Measurements from ENCODE around the gene SLC7A5. TPM values are rescaled to one million over a fixed set of nuclear protein-coding genes. Genes with fewer than 3 reads are reported as not detected.

SLC7A5 gene
- total and polyA plus RNA-seq, 2 of the 13 experiments (the other 11 are each of a cell fraction or from before 2014, with no cell fraction given): 79.6 to 155 TPM

GRCh38 chr16:87850009-87851006 lies 19.0 kb downstream of the SLC7A5 start (continued):
- TF ChIP-seq, protein P1, sequence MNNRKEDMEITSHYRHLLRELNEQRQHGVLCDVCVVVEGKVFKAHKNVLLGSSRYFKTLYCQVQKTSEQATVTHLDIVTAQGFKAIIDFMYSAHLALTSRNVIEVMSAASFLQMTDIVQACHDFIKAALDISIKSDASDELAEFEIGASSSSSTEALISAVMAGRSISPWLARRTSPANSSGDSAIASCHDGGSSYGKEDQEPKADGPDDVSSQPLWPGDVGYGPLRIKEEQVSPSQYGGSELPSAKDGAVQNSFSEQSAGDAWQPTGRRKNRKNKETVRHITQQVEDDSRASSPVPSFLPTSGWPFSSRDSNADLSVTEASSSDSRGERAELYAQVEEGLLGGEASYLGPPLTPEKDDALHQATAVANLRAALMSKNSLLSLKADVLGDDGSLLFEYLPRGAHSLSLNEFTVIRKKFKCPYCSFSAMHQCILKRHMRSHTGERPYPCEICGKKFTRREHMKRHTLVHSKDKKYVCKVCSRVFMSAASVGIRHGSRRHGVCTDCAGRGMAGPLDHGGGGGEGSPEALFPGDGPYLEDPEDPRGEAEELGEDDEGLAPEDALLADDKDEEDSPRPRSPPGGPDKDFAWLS (CRISPR knock-in tag; IDR thresholded peaks at IDR 0.05; ENCODE audit: borderline replicate concordance): 0 out of 2 replicates have a peak, but pooled peaks have one; percentile 60
- TF ChIP-seq DBP (CRISPR knock-in tag; IDR thresholded peaks at IDR 0.05; ENCODE audit: not compliant biosample characterization) (no peak), ZNF335 (CRISPR knock-in tag; IDR thresholded peaks at IDR 0.05) (no peak), PCBP1 (IDR thresholded peaks at IDR 0.05; ENCODE audit: borderline replicate concordance, low read depth, low read length) (0 out of 2 replicates have a peak, but pooled peaks have one; percentile 59), KMT2A (CRISPR knock-in tag; IDR thresholded peaks at IDR 0.05) (peak; percentile 94), ZNF10 (CRISPR knock-in tag; IDR thresholded peaks at IDR 0.05; ENCODE audit: borderline replicate concordance, low read depth) (no peak), ZNF543 (CRISPR knock-in tag; IDR thresholded peaks at IDR 0.05) (peak; percentile 52; the same call in 1 of the 2 replicates), DRAP1 (CRISPR knock-in tag; IDR thresholded peaks at IDR 0.05) (peak; percentile 72; the same call in 1 of the 2 replicates), GPN1 (CRISPR knock-in tag; IDR thresholded peaks at IDR 0.05; ENCODE audit: borderline replicate concordance) (no peak; the same call in 1 of the 2 replicates), ZNF292 (CRISPR knock-in tag; IDR thresholded peaks at IDR 0.05; ENCODE audit: borderline replicate concordance, low read depth) (peak; percentile 100), RBAK (CRISPR knock-in tag; IDR thresholded peaks at IDR 0.05) (peak; percentile 82; the same call in 1 of the 2 replicates), NR2F1 (CRISPR knock-in tag; IDR thresholded peaks at IDR 0.05) (peak; percentile 18 to 58; a peak in 2 of 4 replicates), MLLT10 (CRISPR knock-in tag; IDR thresholded peaks at IDR 0.05) (no peak), NCOR1 (IDR thresholded peaks at IDR 0.05; ENCODE audit: borderline replicate concordance, low read length) (peak; percentile 81), KDM5B (CRISPR knock-in tag; IDR thresholded peaks at IDR 0.05; ENCODE audit: borderline replicate concordance) (peak; percentile 80), ZNF577 (CRISPR knock-in tag; IDR thresholded peaks at IDR 0.05; ENCODE audit: borderline replicate concordance, low read depth) (no peak), ZNF33A (CRISPR knock-in tag; IDR thresholded peaks at IDR 0.05; ENCODE audit: borderline replicate concordance) (no peak), CENPX (CRISPR knock-in tag; IDR thresholded peaks at IDR 0.05) (no peak), ZNF136 (CRISPR knock-in tag; IDR thresholded peaks at IDR 0.05; ENCODE audit: low read depth) (0 out of 2 replicates have a peak, but pooled peaks have one; percentile 39), SALL2 (CRISPR knock-in tag; IDR thresholded peaks at IDR 0.05) (peak; percentile 35; the same call in 1 of the 2 replicates)
- TF ChIP-seq, protein P2, sequence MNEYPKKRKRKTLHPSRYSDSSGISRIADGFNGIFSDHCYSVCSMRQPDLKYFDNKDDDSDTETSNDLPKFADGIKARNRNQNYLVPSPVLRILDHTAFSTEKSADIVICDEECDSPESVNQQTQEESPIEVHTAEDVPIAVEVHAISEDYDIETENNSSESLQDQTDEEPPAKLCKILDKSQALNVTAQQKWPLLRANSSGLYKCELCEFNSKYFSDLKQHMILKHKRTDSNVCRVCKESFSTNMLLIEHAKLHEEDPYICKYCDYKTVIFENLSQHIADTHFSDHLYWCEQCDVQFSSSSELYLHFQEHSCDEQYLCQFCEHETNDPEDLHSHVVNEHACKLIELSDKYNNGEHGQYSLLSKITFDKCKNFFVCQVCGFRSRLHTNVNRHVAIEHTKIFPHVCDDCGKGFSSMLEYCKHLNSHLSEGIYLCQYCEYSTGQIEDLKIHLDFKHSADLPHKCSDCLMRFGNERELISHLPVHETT (CRISPR knock-in tag; conservative IDR thresholded peaks at IDR 0.05): peak; percentile 45; the same call in 1 of the 2 replicates
- TF ChIP-seq, protein P3, sequence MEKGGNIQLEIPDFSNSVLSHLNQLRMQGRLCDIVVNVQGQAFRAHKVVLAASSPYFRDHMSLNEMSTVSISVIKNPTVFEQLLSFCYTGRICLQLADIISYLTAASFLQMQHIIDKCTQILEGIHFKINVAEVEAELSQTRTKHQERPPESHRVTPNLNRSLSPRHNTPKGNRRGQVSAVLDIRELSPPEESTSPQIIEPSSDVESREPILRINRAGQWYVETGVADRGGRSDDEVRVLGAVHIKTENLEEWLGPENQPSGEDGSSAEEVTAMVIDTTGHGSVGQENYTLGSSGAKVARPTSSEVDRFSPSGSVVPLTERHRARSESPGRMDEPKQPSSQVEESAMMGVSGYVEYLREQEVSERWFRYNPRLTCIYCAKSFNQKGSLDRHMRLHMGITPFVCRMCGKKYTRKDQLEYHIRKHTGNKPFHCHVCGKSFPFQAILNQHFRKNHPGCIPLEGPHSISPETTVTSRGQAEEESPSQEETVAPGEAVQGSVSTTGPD (CRISPR knock-in tag; IDR thresholded peaks at IDR 0.05): peak; percentile 72
